ENCODE measurements around the gene APCDD1. TPM values are rescaled to one million over a fixed set of nuclear protein-coding genes. Genes with fewer than 3 reads are reported as not detected.

The APCDD1 gene
- total RNA-seq, 2 experiments from 2014 or later, result not detected

GRCh38 chr18:10495936-10496335, 41.5 kb downstream of the APCDD1 start:
- TF ChIP-seq CTCF (IDR thresholded peaks at IDR 0.05), result no peak
- Mint-ChIP-seq H3K9me3 (no peaks in the 10 kb centered on the region), H3K4me1 (ENCODE audit: low read depth) (peaks cover 7% of the 10 kb centered on the region), H3K27me3 (no peaks in the 10 kb centered on the region), H3K4me3 (no peak overlapping the region), H3K36me3 (ENCODE audit: low read depth) (no peaks in the 10 kb centered on the region), H3K27ac (no peak overlapping the region)
- DNase-seq (no peak), ATAC-seq (ENCODE audit: poor library complexity) (no peak)
- H3K4me3 ChIP-seq (ENCODE audit: low read length), result no peak overlapping the region
- no peak overlapping the region for H3K27ac ChIP-seq (ENCODE audit: low read depth in 1 of 2, low read length in 2 of 2)
- intact Hi-C loops (cut with DNase I, micrococcal nuclease), result no loop called here
- H3K9me3 ChIP-seq (ENCODE audit: control insufficient read depth in 1 of 2, insufficient read depth in 1 of 2, low read length in 2 of 2), result no peaks in the 10 kb centered on the region
- CTCF ChIA-PET, result no interaction called here
- no peaks in the 10 kb centered on the region for H3K36me3 ChIP-seq (ENCODE audit: insufficient read depth, low read length)
- no peaks in the 10 kb centered on the region for H3K27me3 ChIP-seq (ENCODE audit: control insufficient read depth in 1 of 2, insufficient read depth in 2 of 2, low read length in 2 of 2)
- POLR2A ChIA-PET, result no interaction called here
- no peaks in the 10 kb centered on the region for H3K4me1 ChIP-seq (ENCODE audit: insufficient read depth, low read length)

GRCh38 chr18:10497206-10497749, 42.8 kb downstream of the APCDD1 start:
- Mint-ChIP-seq H3K36me3 (ENCODE audit: low read depth) (no peaks in the 10 kb centered on the region), H3K27me3 (no peaks in the 10 kb centered on the region), H3K4me3 (no peak overlapping the region), H3K4me1 (ENCODE audit: low read depth) (peaks cover 6% of the 10 kb centered on the region), H3K9me3 (no peaks in the 10 kb centered on the region), H3K27ac (no peak overlapping the region)
- H3K27ac ChIP-seq (ENCODE audit: low read depth in 1 of 2, low read length in 2 of 2), result no peak overlapping the region
- DNase-seq (no peak), ATAC-seq (ENCODE audit: poor library complexity) (no peak)
- no peaks in the 10 kb centered on the region for H3K36me3 ChIP-seq (ENCODE audit: insufficient read depth, low read length)
- TF ChIP-seq CTCF (IDR thresholded peaks at IDR 0.05), result no peak
- H3K27me3 ChIP-seq (ENCODE audit: control insufficient read depth in 1 of 2, insufficient read depth in 2 of 2, low read length in 2 of 2), result no peaks in the 10 kb centered on the region
- H3K4me1 ChIP-seq (ENCODE audit: insufficient read depth, low read length), result no peaks in the 10 kb centered on the region
- H3K9me3 ChIP-seq (ENCODE audit: control insufficient read depth in 1 of 2, insufficient read depth in 1 of 2, low read length in 2 of 2), result no peaks in the 10 kb centered on the region
- CTCF ChIA-PET, result no interaction called here
- no peak overlapping the region for H3K4me3 ChIP-seq (ENCODE audit: low read length)
- intact Hi-C loops (cut with DNase I, micrococcal nuclease), result no loop called here
- POLR2A ChIA-PET, result interaction anchor here (0.8 kb wide), 1 partner anchor 1955 kb away, joined by 4 read pairs; no protein-coding TSS in a partner anchor

- Histone ChIP-seq H3K27ac (ENCODE audit: low read depth in 1 of 2, low read length in 2 of 2) (no peak overlapping the region), H3K4me1 (ENCODE audit: insufficient read depth, low read length) (no peaks in the 10 kb centered on the region), H3K9me3 (ENCODE audit: control insufficient read depth in 1 of 2, insufficient read depth in 1 of 2, low read length in 2 of 2) (no peaks in the 10 kb centered on the region), H3K4me3 (ENCODE audit: low read length) (no peak overlapping the region), H3K27me3 (ENCODE audit: control insufficient read depth in 1 of 2, insufficient read depth in 2 of 2, low read length in 2 of 2) (no peaks in the 10 kb centered on the region), H3K36me3 (ENCODE audit: insufficient read depth, low read length) (no peaks in the 10 kb centered on the region)
- H3K36me3 Mint-ChIP-seq (ENCODE audit: low read depth), result no peaks in the 10 kb centered on the region
- peak; percentile 34 for ATAC-seq (ENCODE audit: poor library complexity)
- POLR2A ChIA-PET, result no interaction called here
- CTCF ChIA-PET, result no interaction called here
- no peaks in the 10 kb centered on the region for H3K9me3 Mint-ChIP-seq
- no peak for TF ChIP-seq CTCF (IDR thresholded peaks at IDR 0.05)
- DNase-seq, result peak in 3 of 14 experiments; percentile 14 to 48 (median 33)
- no peak overlapping the region for H3K4me3 Mint-ChIP-seq
- H3K27me3 Mint-ChIP-seq, result peaks cover 6% of the 10 kb centered on the region
- intact Hi-C loops (cut with DNase I, micrococcal nuclease), result no loop called here
- no peak overlapping the region for H3K27ac Mint-ChIP-seq
- H3K4me1 Mint-ChIP-seq (ENCODE audit: low read depth), result peaks cover 6% of the 10 kb centered on the region
These were observed 44.8 kb downstream of the APCDD1 start for GRCh38 chr18:10499230-10499629.

Measured in CD4-positive, alpha-beta T cell (primary cell).